Stimulated activated naive CD4-positive, alpha-beta T cell treated with Interleukin-2 at 50 U/mL for 16 hours (primary cell): ENCODE measurements around the gene ZBTB43.

Source experiments
- DNase-seq: peaks from one replicate; lab custom pipeline; 2025; lab: John Stamatoyannopoulos, UW

ZBTB43 gene

DNA sequence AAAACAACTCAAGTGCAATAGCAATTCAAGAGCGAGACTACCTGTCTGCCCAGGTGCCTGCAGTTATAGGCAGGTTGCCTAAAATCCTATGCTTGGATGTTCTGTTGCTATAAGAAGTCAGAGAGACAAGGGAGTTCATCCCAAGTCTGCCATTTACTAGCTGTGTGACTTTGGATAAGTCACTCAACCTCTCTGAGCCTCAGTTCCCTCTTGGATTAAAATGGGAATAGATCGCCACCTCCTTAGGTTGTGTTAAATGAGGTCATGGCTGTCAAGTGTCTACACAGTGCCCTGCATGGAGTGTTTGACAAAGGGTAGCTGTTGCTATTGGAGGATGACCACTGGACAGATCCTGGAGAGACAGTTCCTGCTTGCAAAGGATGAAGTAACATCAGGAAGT, 54.3 kb downstream of the ZBTB43 start:
- DNase-seq = no peak

- DNase-seq = peak; percentile 71
These were observed 55.4 kb downstream of the ZBTB43 start, which contains the start of gene ZBTB34 for GRCh38 chr9:126860077-126860756. TSS of gene ZBTB34 (plus strand) at chr9:126860639. CDS start at chr9:126879400, 18,761 bp downstream.

DNA sequence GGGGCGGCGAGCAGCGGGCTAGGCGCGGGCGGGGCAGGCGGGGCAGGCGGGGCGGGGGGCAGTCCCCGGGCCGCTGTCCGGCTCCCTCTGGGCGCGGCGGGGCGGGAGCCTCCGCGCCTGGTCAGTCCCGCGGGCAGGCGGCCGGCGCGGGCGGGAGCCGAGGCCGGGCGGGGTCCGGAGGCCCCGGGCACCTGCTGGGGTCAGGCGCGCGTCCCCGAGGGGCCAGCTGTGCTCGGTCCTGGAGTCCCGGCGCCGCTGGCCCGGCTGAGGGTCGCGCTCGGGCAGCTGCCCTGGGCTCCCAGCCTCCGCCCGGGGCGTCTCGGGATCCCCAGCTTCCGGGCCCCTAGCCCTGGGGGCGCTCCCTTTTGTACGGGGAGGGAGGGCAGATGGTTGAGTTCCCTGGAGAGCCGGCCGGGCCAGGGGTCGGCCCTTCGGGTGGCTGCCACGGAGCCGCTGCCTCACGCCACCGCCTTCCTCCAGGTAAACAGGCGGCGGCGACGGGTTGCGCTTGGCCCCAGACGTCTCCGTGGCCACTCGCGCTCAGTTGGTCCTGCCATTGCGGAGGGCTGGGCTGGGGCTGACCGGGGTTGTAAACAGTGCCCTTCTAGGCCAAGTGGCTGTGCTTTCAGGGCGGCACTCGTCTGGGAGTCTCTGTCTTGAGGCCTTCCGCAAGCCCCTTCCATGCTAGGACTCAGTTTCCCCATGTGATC, 56.1 kb downstream of the ZBTB43 start:
- no peak for DNase-seq

DNA sequence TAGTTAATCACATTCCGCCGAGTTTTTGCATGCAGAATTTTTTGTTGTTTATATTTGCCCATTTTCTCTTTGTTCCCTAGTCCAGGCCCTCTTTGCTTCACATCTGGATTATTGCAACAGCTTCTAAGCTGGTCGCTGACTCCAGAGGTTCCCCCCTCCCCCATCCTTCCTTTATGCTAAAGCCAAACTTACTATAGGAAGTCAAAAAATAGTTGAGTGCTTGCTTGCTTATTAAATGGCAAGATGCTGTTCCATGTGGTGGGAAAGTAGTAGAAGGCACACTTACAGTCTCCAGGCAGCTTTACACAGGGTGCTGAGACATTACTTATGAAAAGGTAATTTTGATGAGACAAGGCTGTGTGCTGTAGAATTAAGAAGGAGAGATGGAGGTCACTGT, 56.9 kb downstream of the ZBTB43 start:
- no peak for DNase-seq

DNA sequence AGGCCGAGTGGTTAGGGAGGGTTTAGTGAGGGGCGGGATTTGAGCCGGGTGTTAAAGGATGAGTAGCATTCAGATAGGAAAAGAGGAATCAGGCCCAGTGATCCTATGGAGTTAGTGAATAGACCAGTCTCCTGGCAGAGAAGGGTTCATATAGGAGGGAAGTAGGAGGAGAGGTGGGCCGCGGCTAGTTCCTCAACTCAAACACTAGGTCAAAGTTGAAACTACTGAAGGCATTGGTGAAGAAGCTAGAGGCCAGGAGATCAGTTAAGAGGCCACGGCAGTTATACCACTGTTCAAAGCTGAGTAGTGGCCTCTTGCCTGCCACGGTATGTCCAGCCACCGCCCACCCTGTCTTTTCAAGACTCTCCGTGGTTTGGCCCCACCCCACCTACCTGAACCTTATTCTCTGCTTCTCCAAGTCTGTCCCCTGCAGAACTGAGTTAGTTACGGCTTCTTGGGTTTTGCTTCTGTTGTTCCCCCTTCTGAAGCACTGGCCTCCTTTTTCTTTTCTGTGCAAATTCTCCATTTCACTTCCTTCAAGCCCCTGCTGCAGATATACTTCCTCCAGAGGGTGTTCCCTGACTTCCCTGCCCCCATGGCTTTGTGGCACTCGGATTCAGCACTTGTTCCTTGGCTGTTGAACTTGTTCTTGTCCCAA, 57.4 kb downstream of the ZBTB43 start:
- DNase-seq = no peak

DNA sequence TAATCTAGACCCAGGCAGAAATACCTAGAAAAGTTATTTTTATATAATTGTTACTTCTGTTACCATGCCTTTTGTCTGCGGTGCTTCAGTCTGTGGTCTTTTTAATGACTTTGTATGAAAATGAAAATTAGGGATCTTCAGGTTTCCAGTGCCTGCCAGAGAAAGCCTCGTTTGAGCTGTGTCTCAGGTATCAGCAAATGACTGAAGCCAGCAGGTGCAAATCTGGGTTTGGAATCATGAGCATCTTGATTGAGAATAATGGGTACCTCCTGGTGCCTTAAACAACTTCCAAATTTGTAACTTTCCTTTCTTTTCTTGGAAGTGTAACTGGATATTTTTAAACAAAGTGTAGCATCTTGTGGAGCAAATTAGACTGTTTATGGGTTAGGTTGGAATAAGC, 59.9 kb downstream of the ZBTB43 start:
- no peak for DNase-seq

- DNase-seq = no peak
These were observed 64.5 kb downstream of the ZBTB43 start for GRCh38 chr9:126869368-126869767.

GRCh38 chr9:126872516-126872915, 67.7 kb downstream of the ZBTB43 start:
- no peak for DNase-seq

GRCh38 chr9:126874546-126875314, 69.9 kb downstream of the ZBTB43 start:
- DNase-seq = no peak

DNA sequence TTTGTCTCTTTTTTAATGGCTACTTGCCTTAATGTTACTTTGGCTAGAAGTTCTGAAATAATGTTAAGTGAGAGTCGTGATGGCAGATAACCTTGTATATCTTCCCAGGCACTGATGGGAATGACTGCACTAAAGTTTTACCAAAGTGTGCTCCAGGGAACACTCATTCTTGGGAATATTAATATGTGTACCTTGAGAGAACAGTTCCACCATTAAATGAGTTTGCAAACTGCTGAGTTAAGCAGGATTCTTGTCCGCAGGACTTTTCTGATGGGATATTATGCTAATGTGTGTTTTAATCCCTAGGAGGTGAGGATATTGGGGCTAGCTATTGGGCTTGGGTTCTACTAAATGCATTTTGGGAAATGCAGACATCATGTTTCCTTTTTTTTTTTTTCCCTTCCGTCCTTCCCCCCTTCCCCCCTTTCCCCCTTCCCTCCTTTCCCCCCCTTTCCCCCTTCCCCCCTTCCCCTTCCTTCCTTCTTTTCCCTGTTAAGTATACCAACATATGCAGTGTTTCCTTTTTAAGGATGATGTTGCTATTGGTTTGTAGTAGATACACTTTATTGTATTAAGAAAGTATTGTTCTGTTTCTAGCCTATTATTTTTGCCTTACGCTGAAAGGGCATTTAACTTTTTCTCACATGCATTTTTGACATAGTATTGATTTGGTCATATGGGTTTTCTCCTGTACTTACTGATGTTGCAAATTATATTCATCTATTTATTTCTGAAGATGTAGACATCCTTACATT, 71.1 kb downstream of the ZBTB43 start:
- no peak for DNase-seq

DNA sequence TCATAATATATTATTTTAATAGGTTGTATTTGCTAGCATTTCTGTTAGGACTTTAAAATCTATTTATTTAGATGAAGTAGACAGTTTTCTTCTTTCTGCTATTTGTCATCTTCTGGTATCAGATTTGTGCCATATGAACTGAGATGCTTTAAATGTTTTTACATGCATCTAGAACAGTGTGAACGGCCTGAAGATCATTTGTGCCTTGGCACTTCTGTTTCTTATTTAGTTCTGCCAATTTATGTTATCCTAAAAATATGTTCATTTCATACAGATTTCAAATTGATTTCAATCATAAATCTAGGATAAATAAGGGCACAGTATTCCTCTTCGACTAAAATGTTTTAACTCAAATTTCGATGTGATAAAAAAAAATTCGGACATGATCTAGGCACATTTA, 71.7 kb downstream of the ZBTB43 start:
- no peak for DNase-seq

- no peak for DNase-seq
These were observed 72.6 kb downstream of the ZBTB43 start for GRCh38 chr9:126877418-126877817.

GRCh38 chr9:126879288-126879687, 74.4 kb downstream of the ZBTB43 start:
- no peak for DNase-seq

DNA sequence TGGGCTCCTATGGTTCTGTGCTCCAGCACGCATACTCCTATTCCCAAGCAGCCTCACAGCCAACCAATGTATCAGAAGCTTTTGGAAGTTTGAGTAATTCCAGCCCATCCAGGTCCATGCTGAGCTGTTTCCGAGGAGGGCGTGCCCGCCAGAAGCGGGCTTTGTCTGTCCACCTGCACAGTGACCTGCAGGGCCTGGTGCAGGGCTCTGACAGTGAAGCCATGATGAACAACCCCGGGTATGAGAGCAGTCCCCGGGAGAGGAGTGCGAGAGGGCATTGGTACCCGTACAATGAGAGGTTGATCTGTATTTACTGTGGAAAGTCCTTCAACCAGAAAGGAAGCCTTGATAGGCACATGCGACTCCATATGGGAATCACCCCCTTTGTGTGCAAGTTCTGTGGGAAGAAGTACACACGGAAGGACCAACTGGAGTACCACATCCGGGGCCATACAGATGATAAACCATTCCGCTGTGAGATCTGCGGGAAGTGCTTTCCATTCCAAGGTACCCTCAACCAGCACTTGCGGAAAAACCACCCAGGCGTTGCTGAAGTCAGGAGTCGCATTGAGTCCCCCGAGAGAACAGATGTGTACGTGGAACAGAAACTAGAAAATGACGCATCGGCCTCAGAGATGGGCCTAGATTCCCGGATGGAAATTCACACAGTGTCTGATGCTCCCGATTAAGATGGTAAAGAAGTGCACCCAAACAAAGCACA, 75.5 kb downstream of the ZBTB43 start:
- DNase-seq = no peak

- no peak for DNase-seq
These were observed 76.1 kb downstream of the ZBTB43 start for GRCh38 chr9:126880947-126881332.

DNA sequence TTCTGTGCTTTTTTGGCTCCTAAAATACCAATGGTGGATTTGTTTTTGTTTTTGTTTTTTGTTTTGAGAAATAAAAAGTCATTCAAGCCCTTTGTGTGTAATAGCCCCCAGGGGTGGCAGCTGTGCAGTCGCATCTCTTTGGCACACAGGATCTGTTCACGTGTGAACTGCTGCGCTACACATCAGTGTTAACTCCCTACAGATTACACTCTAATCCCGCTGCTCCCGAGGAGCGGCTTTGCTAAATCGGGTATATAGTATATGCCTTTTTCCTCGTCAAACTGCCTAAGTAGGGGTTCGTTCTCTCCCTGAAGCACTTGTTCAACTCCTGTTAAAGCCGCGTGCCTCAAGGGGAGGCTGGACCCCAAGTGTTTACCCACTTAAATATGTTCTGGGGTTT, 77.9 kb downstream of the ZBTB43 start:
- no peak for DNase-seq

- no peak for DNase-seq
These were observed 78.8 kb downstream of the ZBTB43 start for GRCh38 chr9:126883636-126884035.

DNA sequence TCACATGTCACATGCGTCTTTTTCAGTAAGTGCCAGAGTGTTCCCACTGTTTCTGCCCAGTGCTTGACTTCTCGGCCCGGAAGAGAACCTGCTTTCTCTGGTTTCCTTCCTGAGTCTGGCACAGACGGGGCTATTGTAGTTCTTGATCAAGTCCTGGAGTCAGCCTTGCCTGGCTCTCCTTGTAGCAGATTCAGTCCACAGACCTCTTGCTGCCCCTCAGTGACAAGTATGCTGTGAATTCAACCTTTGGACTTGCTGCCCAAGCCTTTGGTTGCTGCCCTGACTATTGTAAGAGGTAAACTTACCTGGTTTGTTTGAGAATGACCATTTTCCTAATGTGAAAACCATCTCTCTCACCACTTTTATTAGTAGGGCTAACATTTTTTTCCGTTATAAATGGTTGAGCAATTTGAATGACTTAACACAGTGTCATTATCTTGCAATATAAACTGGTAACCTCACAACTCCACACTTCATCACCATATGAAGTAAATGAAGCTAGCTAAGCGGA, 80.3 kb downstream of the ZBTB43 start:
- DNase-seq = no peak

- DNase-seq = no peak
These were observed 81.4 kb downstream of the ZBTB43 start for GRCh38 chr9:126886034-126886822.

DNA sequence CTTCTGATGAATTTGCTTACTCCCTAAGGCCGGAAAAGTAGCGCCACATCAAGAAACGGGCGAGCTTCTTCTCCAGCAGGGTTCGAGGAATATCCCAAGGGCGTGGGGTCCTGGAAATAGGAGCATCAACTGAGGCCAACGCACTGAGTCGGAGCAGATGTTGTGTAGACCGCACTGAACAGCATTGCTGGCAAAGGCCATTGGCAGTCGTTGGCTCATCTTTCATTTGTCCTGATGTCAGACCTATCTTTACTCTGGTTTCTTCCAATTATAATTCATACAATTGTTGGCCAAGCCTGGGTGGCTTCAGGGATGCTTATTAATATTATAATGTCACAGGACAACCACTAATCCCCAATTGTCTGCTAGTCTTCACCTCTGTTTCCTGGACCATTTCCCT, 82.1 kb downstream of the ZBTB43 start:
- DNase-seq = no peak
